Activated CD8-positive, alpha-beta T cell treated with anti-CD3 and anti-CD28 coated beads, Interleukin-2, amount 10 ng/mL, durations not matched to agents 7 days and 5 days (primary cell): ENCODE results near the gene RFLNA. TPM values are rescaled to one million over a fixed set of nuclear protein-coding genes. Genes with fewer than 3 reads are reported as not detected.

Experiments
- ATAC-seq: fragments of 150-1000 bp; cut with Tn5 transposase; one replicate; pipeline ENCODE4 v1.10.0; 2021; ENCODE audit warnings: moderate library complexity
- CTCF ChIA-PET: fragments of 350-600 bp; sonication (Branson Sonifier 250); formaldehyde crosslinking; loops from one replicate; lab custom pipeline; 2021; ENCODE audit warnings: antibody characterized with exemption; lab: Charles Lee
- POLR2A ChIA-PET: fragments of 350-600 bp; sonication (Branson Sonifier 250); formaldehyde crosslinking; loops from one replicate; lab custom pipeline; 2021; ENCODE audit warnings: antibody characterized with exemption; lab: Charles Lee
- DNase-seq: peaks from one replicate; pipeline ENCODE4 v3.0.0-alpha.2; 2020
- H3K27ac Mint-ChIP-seq: one replicate; pipeline ENCODE4 v1.8.0; 2021; ENCODE audit warnings: mild to moderate bottlenecking, mixed read lengths
- H3K27me3 Mint-ChIP-seq: one replicate; pipeline ENCODE4 v1.8.0; 2021; ENCODE audit warnings: low read depth, mixed read lengths
- H3K36me3 Mint-ChIP-seq: one replicate; pipeline ENCODE4 v1.8.0; 2021; ENCODE audit warnings: low read depth, mixed read lengths
- H3K4me1 Mint-ChIP-seq: one replicate; pipeline ENCODE4 v1.8.0; 2021; ENCODE audit warnings: low read depth, mixed read lengths
- H3K4me3 Mint-ChIP-seq: one replicate; pipeline ENCODE4 v1.8.0; 2021; ENCODE audit warnings: mild to moderate bottlenecking, mixed read lengths
- H3K9me3 Mint-ChIP-seq: one replicate; pipeline ENCODE4 v1.8.0; 2022; ENCODE audit warnings: mixed read lengths; ENCODE audit not compliant: insufficient read depth
- total RNA-seq, 2 experiments: library from RNA; stranded (reverse); gene quantifications; one replicate each; pipeline ENCODE4 v1.2.3, GENCODE V29; 2021

RFLNA gene
- total RNA-seq, 2 experiments from 2014 or later: not detected

DNA sequence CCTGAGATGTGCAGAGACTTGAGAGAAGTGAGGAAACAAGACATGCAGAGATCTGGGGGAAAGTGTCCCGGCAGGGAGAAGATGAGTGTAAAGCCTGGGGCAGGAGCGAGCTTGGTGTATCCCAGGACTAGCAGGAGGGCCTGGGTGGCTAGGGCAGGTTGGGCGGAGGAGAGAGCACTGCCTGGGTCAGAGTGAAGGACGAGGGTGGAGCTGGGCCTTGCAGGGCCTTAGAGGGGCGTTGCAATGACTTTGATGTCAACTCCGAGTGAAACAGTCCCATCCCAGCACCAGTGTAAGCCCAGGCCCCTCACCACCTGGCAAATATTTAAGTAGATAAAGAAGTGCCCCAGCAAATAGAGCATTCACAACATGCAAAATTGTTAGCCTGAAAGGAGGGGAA is 24.2 kb upstream of the RFLNA start:
- ChIA-PET CTCF (no interaction called here), POLR2A (no interaction called here)
- no peak for ATAC-seq
- no peaks in the 10 kb centered on the region for H3K36me3 Mint-ChIP-seq
- H3K27me3 Mint-ChIP-seq: peaks cover 3% of the 10 kb centered on the region
- no peak overlapping the region for H3K4me3 Mint-ChIP-seq
- DNase-seq: no peak
- H3K9me3 Mint-ChIP-seq: no peaks in the 10 kb centered on the region
- peaks cover 9% of the 10 kb centered on the region for H3K4me1 Mint-ChIP-seq
- H3K27ac Mint-ChIP-seq: no peak overlapping the region

- CTCF ChIA-PET: interaction anchor here (0.7 to 1.2 kb wide), 3 partner anchors 9 to 26 kb away, joined by 3 to 5 read pairs (median 3); no protein-coding TSS in a partner anchor
- H3K4me1 Mint-ChIP-seq: peaks cover 11% of the 10 kb centered on the region
- DNase-seq: peak; percentile 38
- no peaks in the 10 kb centered on the region for H3K9me3 Mint-ChIP-seq
- H3K36me3 Mint-ChIP-seq: no peaks in the 10 kb centered on the region
- H3K27me3 Mint-ChIP-seq: peaks cover 5% of the 10 kb centered on the region
- peak; percentile 55 for ATAC-seq
- POLR2A ChIA-PET: no interaction called here
- H3K27ac Mint-ChIP-seq: peak overlapping the region; percentile 54
- H3K4me3 Mint-ChIP-seq: no peak overlapping the region
These were observed 21.3 kb upstream of the RFLNA start for GRCh38 chr12:124273630-124274029.

DNA sequence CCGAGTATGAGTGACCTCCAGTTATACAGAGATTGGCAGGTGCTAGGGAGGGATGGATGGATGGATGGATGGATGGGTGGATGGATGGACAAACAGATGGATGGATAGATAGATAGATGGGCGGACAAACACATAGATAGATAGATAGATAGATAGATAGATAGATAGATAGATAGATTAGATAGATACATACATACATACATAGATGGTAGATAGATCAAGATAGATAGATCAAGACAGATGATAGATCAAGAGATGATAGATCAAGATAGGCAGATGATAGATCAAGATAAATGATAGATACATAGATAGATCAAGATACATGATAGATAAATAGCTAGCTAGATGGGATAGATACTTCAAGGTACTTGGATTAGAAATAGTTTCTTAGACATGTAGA is 18.6 kb upstream of the RFLNA start:
- H3K36me3 Mint-ChIP-seq: no peaks in the 10 kb centered on the region
- H3K9me3 Mint-ChIP-seq: no peaks in the 10 kb centered on the region
- CTCF ChIA-PET: no interaction called here
- H3K27ac Mint-ChIP-seq: no peak overlapping the region
- POLR2A ChIA-PET: no interaction called here
- ATAC-seq (no peak), DNase-seq (no peak)
- H3K27me3 Mint-ChIP-seq: peaks cover 2% of the 10 kb centered on the region
- H3K4me1 Mint-ChIP-seq: peaks cover 11% of the 10 kb centered on the region
- H3K4me3 Mint-ChIP-seq: no peak overlapping the region

DNA sequence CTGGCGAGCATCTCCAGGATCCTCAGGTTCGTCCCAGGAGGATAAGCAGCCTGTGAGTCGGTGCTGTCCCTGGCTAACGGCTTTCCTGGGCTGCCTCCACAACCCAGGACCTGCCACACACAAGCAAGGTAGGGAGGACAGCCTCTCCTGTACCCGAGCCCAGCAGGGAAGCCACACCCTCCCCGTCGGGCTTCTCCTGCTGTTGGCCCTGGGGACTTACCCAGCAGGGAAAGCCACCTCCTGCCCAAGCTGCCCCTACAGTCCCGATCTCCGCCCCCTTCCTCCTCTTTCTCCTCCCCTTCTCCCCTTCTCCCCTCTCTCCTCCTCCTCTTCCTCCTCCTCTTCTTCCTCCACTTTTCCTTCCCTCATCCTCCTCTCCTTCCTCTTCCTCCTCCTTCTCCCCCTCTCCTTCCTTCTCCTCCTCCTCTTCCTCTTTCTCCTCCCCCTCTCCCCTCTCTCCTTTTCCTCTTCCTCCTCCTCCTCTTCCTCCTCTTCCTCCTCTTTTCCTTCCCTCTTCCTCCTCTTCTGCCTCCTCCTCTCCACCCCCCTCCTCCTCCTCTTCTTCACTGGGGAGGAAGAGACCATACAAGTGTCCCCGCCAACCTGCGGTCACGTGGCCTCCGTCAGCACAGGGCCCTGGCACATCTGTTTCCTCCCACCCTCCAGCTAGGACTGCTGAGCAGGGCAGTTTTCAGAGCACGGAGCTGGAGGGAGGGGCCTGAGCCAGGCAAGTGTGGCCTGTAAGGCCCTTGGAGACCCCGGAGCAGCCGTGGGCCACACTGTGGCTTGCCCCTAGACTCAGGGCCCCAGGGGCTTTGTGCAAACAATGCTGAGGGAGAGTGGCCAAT is 17.3 kb upstream of the RFLNA start:
- H3K27ac Mint-ChIP-seq: no peak overlapping the region
- H3K9me3 Mint-ChIP-seq: no peaks in the 10 kb centered on the region
- H3K4me1 Mint-ChIP-seq: peaks cover 7% of the 10 kb centered on the region
- ATAC-seq: no peak
- no peak overlapping the region for H3K4me3 Mint-ChIP-seq
- DNase-seq: peak; percentile 22
- H3K36me3 Mint-ChIP-seq: no peaks in the 10 kb centered on the region
- ChIA-PET CTCF (no interaction called here), POLR2A (no interaction called here)
- H3K27me3 Mint-ChIP-seq: peaks cover 2% of the 10 kb centered on the region

- H3K4me3 Mint-ChIP-seq: no peak overlapping the region
- H3K4me1 Mint-ChIP-seq: peaks cover 6% of the 10 kb centered on the region
- ChIA-PET CTCF (no interaction called here), POLR2A (no interaction called here)
- H3K9me3 Mint-ChIP-seq: no peaks in the 10 kb centered on the region
- H3K27ac Mint-ChIP-seq: no peak overlapping the region
- H3K27me3 Mint-ChIP-seq: peaks cover 2% of the 10 kb centered on the region
- ATAC-seq (no peak), DNase-seq (no peak)
- H3K36me3 Mint-ChIP-seq: no peaks in the 10 kb centered on the region
These were observed 16.3 kb upstream of the RFLNA start for GRCh38 chr12:124278389-124279101.

- H3K4me1 Mint-ChIP-seq: peaks cover 2% of the 10 kb centered on the region
- no peak overlapping the region for H3K4me3 Mint-ChIP-seq
- DNase-seq (no peak), ATAC-seq (no peak)
- no peaks in the 10 kb centered on the region for H3K9me3 Mint-ChIP-seq
- POLR2A ChIA-PET: no interaction called here
- H3K27ac Mint-ChIP-seq: no peak overlapping the region
- peaks cover 2% of the 10 kb centered on the region for H3K27me3 Mint-ChIP-seq
- no peaks in the 10 kb centered on the region for H3K36me3 Mint-ChIP-seq
- CTCF ChIA-PET: no interaction called here
These were observed 15.6 kb upstream of the RFLNA start for GRCh38 chr12:124279315-124279714.

DNA sequence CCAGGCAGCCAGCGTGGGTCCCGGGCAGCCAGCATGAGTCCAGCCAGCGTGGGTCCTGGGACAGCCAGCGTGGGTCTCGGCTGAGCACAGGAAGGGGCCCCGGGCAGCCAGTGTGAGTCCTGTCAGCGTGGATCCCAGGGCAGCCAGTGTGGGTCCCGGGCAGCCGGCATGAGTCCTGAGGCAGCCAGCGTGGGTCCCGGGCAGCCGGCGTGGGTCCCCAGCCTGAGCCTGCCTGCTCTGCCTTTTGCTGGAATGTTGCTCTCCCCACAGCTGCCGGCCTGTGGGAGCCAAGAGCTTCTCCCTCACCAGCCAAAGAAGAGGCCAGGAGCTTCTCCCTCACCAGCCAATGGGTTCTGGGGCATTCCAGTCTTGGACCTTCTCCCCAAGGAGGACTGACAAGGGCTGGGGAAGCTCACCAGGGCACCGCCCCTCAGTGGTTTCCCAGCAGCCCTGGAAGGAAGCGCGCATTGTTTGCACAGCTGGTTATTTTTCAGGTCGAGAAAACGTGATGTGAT is 15.0 kb upstream of the RFLNA start:
- Mint-ChIP-seq H3K4me1 (peaks cover 2% of the 10 kb centered on the region), H3K27ac (no peak overlapping the region), H3K4me3 (no peak overlapping the region), H3K36me3 (no peaks in the 10 kb centered on the region), H3K9me3 (no peaks in the 10 kb centered on the region), H3K27me3 (peaks cover 2% of the 10 kb centered on the region)
- ChIA-PET POLR2A (no interaction called here), CTCF (no interaction called here)
- ATAC-seq (no peak), DNase-seq (no peak)

DNA sequence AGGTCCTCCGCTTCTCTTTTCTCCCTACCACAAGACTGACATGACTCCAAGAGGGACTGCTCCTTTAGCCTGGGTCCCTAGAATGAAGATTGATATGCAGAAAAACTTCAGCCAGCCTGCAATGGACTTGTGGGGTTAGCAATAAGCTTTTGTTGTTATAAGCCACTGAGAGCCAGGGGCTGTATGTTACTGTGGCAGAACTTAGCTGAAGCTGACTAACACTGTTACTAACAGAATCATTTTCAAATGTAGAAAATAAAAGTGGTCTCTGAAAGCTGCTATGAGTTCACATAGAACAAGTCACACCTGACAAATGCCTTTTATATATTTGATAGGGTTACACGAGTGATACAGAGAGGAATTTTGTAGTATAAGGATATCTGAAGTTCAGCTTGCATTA is 13.6 kb upstream of the RFLNA start:
- Mint-ChIP-seq H3K27ac (no peak overlapping the region), H3K4me1 (peaks cover 2% of the 10 kb centered on the region), H3K27me3 (peaks cover 6% of the 10 kb centered on the region), H3K4me3 (no peak overlapping the region), H3K36me3 (no peaks in the 10 kb centered on the region), H3K9me3 (no peaks in the 10 kb centered on the region)
- POLR2A ChIA-PET: interaction anchor here (0.6 kb wide), 1 partner anchor 35 kb away, joined by 3 read pairs; no protein-coding TSS in a partner anchor
- no peak for DNase-seq
- CTCF ChIA-PET: no interaction called here
- no peak for ATAC-seq

DNA sequence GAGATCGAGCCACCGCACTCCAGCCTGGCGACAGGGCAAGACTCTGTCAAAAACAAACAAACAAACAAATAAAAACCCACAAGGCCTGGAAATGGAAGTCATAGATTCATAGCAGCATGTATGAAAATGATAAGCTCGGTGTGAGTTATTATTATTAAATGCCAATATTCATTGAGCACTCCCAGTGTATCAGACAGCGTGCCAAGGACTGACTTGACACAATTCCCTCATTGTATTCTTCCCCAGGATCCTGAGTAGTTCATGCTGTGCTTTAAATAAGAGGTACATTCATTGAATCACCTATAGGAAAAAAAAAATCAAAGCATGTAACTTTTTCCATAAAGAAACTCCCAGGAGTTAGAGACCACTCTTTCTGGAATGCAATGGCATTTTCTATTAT is 12.6 kb upstream of the RFLNA start:
- Mint-ChIP-seq H3K27ac (no peak overlapping the region), H3K36me3 (no peaks in the 10 kb centered on the region), H3K9me3 (no peaks in the 10 kb centered on the region), H3K4me1 (no peaks in the 10 kb centered on the region), H3K4me3 (no peak overlapping the region), H3K27me3 (peaks cover 3% of the 10 kb centered on the region)
- ATAC-seq (no peak), DNase-seq (no peak)
- POLR2A ChIA-PET: no interaction called here
- CTCF ChIA-PET: no interaction called here

- ChIA-PET CTCF (interaction anchor here (1.5 kb wide), 1 partner anchor 10 kb away, joined by 5 read pairs; no protein-coding TSS in a partner anchor), POLR2A (no interaction called here)
- Mint-ChIP-seq H3K4me1 (no peaks in the 10 kb centered on the region), H3K27ac (no peak overlapping the region), H3K36me3 (no peaks in the 10 kb centered on the region), H3K27me3 (peaks cover 3% of the 10 kb centered on the region), H3K9me3 (no peaks in the 10 kb centered on the region), H3K4me3 (no peak overlapping the region)
- ATAC-seq: no peak
- DNase-seq: no peak
These were observed 11.6 kb upstream of the RFLNA start for GRCh38 chr12:124283326-124283725.

DNA sequence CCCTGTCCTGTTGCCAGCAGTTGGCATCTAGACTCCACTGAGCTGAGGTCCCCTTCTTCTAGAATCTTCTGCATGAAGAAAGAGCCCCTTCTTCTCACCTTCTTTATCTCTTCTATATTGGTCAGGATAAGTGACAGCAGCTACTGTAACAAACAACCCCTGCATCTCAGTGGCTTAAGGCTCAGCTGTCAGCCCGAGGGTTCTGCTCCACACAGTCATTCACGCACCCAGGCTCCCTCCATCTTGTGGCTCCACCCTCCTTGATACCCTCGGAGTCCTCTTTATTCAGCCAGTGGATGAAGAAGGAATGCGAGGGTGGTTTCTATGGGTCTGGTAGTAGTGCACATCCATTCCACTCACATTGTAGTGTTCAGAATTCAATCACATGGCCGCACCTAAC is 10.5 kb upstream of the RFLNA start:
- Mint-ChIP-seq H3K4me3 (no peak overlapping the region), H3K36me3 (no peaks in the 10 kb centered on the region), H3K9me3 (no peaks in the 10 kb centered on the region), H3K27ac (no peak overlapping the region), H3K27me3 (peaks cover 3% of the 10 kb centered on the region), H3K4me1 (no peaks in the 10 kb centered on the region)
- ATAC-seq (no peak), DNase-seq (no peak)
- ChIA-PET POLR2A (no interaction called here), CTCF (interaction anchor here (1.5 kb wide), 1 partner anchor 11 kb away, joined by 5 read pairs; no protein-coding TSS in a partner anchor)

GRCh38 chr12:124286414-124286813 is 8.5 kb upstream of the RFLNA start:
- ChIA-PET POLR2A (no interaction called here), CTCF (no interaction called here)
- Mint-ChIP-seq H3K27me3 (peaks cover 8% of the 10 kb centered on the region), H3K36me3 (no peaks in the 10 kb centered on the region), H3K9me3 (no peaks in the 10 kb centered on the region), H3K27ac (no peak overlapping the region), H3K4me1 (no peaks in the 10 kb centered on the region), H3K4me3 (no peak overlapping the region)
- ATAC-seq (no peak), DNase-seq (no peak)
